Measurements from ENCODE around the gene INTS11.

INTS11 gene

DNA sequence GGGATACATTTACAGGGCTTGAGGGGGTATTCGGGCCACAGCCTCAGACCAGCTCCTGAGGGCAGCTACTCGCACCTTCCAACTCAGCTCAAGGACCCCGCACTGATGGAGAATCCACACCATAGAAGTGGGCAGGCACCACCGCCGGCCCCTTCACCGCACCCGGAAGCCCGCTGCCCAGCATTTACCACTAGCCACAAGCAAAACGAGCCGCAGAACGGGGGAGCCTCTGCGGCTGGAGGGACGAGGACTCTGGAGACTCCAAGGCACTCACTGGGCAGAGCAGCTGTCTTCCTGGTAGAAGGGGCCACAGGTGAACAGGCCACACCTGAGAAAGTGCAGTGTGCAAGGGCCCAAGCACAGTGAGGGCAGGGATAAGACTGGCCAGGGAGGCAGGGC, 56.2 kb downstream of the INTS11 start:
- no peak overlapping the region for H3K27ac ChIP-seq (ENCODE audit: extremely low read depth, low read depth, low read length)
- CTCF ChIA-PET = interaction anchor here (1.1 kb wide), 1 partner anchor 53 kb away, joined by 3 read pairs; no protein-coding TSS in a partner anchor
- H3K4me1 ChIP-seq (ENCODE audit: control insufficient read depth, insufficient read depth, low read length) = 0 out of 2 replicates have a peak, but pooled peaks cover 4% of the 10 kb centered on the region
- TF ChIP-seq, protein P1, sequence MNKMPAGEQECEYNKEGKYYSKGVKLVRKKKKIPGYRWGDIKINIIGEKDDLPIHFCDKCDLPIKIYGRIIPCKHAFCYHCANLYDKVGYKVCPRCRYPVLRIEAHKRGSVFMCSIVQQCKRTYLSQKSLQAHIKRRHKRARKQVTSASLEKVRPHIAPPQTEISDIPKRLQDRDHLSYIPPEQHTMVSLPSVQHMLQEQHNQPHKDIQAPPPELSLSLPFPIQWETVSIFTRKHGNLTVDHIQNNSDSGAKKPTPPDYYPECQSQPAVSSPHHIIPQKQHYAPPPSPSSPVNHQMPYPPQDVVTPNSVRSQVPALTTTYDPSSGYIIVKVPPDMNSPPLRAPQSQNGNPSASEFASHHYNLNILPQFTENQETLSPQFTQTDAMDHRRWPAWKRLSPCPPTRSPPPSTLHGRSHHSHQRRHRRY (tag by site-specific recombination; IDR thresholded peaks at IDR 0.05) = no peak
- TF ChIP-seq ZNF138 (tag by site-specific recombination; IDR thresholded peaks at IDR 0.05; ENCODE audit: borderline replicate concordance) = no peak
- no peak for TF ChIP-seq ZNF596 (tag by site-specific recombination; IDR thresholded peaks at IDR 0.05)
- no peak for TF ChIP-seq HOXD13 (CRISPR knock-in tag; IDR thresholded peaks at IDR 0.05; ENCODE audit: borderline replicate concordance)
- peaks cover 7 to 86% of the 10 kb centered on the region in 2 experiments; a peak in 2 of 3 replicates for H3K36me3 ChIP-seq (ENCODE audit: control insufficient read depth in 2 of 2, insufficient read depth in 1 of 2, low read length in 2 of 2)
- no peaks in the 10 kb centered on the region for H3K9me3 ChIP-seq (ENCODE audit: control insufficient read depth, insufficient read depth, low read depth, low read length)
- H3K4me3 ChIP-seq (ENCODE audit: low read depth, low read length) = no peak overlapping the region
- POLR2A ChIA-PET = interaction anchor here (1.2 kb wide), 1 partner anchor 9 kb away, joined by 3 read pairs; no protein-coding TSS in a partner anchor

DNA sequence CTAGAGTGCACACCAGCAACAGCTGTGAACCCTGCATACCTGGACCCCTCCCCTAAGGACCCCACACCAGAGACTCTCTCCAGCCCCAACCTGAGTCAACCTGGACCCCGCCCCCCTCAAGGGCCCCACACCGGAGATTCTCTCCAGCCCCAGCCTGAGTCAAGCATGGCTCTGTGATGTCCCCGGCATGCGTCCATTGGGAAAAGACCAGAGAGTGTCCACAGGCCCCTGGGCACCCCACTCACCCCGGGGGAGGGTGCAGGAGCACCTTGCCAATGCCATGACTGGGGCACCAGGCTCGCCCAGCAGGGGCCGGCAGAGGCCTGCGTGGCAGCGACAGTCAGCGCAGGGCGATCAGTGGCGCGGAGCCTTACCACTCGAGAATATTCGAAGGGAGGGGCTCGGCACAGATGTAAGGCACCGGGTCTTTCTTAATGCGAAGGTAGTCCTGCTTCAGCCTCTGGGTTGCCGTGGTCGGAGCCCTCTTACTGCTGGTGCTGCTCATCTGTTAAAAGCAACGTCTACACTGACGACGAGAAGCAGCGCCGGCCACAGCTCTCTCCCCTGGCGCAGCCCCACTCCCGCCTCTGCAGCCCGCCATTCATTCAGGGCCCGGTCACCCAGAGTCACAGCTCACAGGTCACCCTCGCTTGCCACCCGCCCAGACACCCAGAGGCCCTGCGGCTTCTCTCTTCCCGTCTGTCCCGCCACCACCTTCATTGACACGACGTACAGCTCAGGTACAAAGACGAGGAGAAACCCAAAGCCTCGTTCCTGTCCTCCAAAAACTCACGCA, 56.8 kb downstream of the INTS11 start:
- TF ChIP-seq ZSCAN23 (tag by site-specific recombination; IDR thresholded peaks at IDR 0.05) = no peak
- TF ChIP-seq ZNF843 (tag by site-specific recombination; IDR thresholded peaks at IDR 0.05) = no peak
- TF ChIP-seq, protein P2, sequence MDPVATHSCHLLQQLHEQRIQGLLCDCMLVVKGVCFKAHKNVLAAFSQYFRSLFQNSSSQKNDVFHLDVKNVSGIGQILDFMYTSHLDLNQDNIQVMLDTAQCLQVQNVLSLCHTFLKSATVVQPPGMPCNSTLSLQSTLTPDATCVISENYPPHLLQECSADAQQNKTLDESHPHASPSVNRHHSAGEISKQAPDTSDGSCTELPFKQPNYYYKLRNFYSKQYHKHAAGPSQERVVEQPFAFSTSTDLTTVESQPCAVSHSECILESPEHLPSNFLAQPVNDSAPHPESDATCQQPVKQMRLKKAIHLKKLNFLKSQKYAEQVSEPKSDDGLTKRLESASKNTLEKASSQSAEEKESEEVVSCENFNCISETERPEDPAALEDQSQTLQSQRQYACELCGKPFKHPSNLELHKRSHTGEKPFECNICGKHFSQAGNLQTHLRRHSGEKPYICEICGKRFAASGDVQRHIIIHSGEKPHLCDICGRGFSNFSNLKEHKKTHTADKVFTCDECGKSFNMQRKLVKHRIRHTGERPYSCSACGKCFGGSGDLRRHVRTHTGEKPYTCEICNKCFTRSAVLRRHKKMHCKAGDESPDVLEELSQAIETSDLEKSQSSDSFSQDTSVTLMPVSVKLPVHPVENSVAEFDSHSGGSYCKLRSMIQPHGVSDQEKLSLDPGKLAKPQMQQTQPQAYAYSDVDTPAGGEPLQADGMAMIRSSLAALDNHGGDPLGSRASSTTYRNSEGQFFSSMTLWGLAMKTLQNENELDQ (tag by site-specific recombination; IDR thresholded peaks at IDR 0.05; ENCODE audit: low read depth) = no peak
- no peak for TF ChIP-seq ZNF202 (tag by site-specific recombination; IDR thresholded peaks at IDR 0.05; ENCODE audit: borderline replicate concordance)
- no peak overlapping the region for H3K4me3 ChIP-seq (ENCODE audit: low read depth, low read length)
- POLR2A ChIA-PET = interaction anchor here (1.2 kb wide), 1 partner anchor 10 kb away, joined by 3 read pairs; no protein-coding TSS in a partner anchor
- no peak overlapping the region for H3K27ac ChIP-seq (ENCODE audit: extremely low read depth, low read depth, low read length)
- CTCF ChIA-PET = interaction anchor here (0.6 to 1.1 kb wide), 2 partner anchors 10 to 53 kb away, joined by 3 read pairs; no protein-coding TSS in a partner anchor
- 0 out of 2 replicates have a peak, but pooled peaks cover 4% of the 10 kb centered on the region for H3K4me1 ChIP-seq (ENCODE audit: control insufficient read depth, insufficient read depth, low read length)
- H3K9me3 ChIP-seq (ENCODE audit: control insufficient read depth, insufficient read depth, low read depth, low read length) = no peaks in the 10 kb centered on the region
- H3K36me3 ChIP-seq (ENCODE audit: control insufficient read depth in 2 of 2, insufficient read depth in 1 of 2, low read length in 2 of 2) = peaks cover 7 to 92% of the 10 kb centered on the region in 2 experiments; a peak in 2 of 3 replicates

DNA sequence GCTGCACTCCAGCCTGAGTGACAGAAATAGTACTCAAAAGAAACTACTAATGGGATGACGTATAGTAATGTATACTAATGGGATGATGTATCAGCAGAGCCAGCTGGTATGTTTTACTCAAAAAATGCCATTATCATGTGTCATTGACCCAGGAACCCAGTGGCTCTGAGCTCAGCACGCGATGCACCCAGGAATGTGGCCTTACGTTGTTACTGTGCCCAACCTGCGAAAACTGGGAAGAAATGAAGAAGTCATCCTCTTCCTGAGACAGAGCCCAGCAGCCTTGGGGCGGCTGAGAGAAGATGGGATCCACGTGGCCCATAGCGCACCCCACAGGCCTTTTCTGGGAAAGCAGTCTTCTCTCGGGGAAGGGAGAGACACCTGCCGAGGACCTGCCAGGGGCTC, 59.6 kb downstream of the INTS11 start:
- Histone ChIP-seq H3K27ac (ENCODE audit: extremely low read depth, low read depth, low read length) (no peak overlapping the region), H3K4me1 (ENCODE audit: control insufficient read depth, insufficient read depth, low read length) (no peaks in the 10 kb centered on the region), H3K9me3 (ENCODE audit: control insufficient read depth, insufficient read depth, low read depth, low read length) (no peaks in the 10 kb centered on the region), H3K36me3 (ENCODE audit: control insufficient read depth in 2 of 2, insufficient read depth in 1 of 2, low read length in 2 of 2) (peaks cover 3 to 93% of the 10 kb centered on the region in 2 experiments; a peak in 2 of 3 replicates), H3K4me3 (ENCODE audit: low read depth, low read length) (no peak overlapping the region)
- POLR2A ChIA-PET = interaction anchor here (0.7 to 2.0 kb wide), 4 partner anchors 9 to 143 kb away, joined by 3 to 6 read pairs (median 5); partner anchors contain the start of gene UBE2J2
- CTCF ChIA-PET = interaction anchor here (0.6 to 2.6 kb wide), 7 partner anchors 10 to 148 kb away, joined by 3 to 12 read pairs (median 4); no protein-coding TSS in a partner anchor
- TF ChIP-seq ZNF629 (tag by site-specific recombination; IDR thresholded peaks at IDR 0.05) = peak; percentile 68
- TF ChIP-seq, protein P3, sequence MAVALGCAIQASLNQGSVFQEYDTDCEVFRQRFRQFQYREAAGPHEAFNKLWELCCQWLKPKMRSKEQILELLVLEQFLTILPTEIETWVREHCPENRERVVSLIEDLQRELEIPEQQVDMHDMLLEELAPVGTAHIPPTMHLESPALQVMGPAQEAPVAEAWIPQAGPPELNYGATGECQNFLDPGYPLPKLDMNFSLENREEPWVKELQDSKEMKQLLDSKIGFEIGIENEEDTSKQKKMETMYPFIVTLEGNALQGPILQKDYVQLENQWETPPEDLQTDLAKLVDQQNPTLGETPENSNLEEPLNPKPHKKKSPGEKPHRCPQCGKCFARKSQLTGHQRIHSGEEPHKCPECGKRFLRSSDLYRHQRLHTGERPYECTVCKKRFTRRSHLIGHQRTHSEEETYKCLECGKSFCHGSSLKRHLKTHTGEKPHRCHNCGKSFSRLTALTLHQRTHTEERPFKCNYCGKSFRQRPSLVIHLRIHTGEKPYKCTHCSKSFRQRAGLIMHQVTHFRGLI (tag by site-specific recombination; IDR thresholded peaks at IDR 0.05) = peak; percentile 70
- TF ChIP-seq ZEB2 (tag by site-specific recombination; IDR thresholded peaks at IDR 0.05) = 0 out of 2 replicates have a peak, but pooled peaks have one; percentile 27
- TF ChIP-seq ZNF138 (tag by site-specific recombination; IDR thresholded peaks at IDR 0.05; ENCODE audit: borderline replicate concordance) = no peak
- TF ChIP-seq, protein P4, sequence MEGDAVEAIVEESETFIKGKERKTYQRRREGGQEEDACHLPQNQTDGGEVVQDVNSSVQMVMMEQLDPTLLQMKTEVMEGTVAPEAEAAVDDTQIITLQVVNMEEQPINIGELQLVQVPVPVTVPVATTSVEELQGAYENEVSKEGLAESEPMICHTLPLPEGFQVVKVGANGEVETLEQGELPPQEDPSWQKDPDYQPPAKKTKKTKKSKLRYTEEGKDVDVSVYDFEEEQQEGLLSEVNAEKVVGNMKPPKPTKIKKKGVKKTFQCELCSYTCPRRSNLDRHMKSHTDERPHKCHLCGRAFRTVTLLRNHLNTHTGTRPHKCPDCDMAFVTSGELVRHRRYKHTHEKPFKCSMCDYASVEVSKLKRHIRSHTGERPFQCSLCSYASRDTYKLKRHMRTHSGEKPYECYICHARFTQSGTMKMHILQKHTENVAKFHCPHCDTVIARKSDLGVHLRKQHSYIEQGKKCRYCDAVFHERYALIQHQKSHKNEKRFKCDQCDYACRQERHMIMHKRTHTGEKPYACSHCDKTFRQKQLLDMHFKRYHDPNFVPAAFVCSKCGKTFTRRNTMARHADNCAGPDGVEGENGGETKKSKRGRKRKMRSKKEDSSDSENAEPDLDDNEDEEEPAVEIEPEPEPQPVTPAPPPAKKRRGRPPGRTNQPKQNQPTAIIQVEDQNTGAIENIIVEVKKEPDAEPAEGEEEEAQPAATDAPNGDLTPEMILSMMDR (tag by site-specific recombination; IDR thresholded peaks at IDR 0.05) = 0 out of 2 replicates have a peak, but pooled peaks have one; percentile 11

All from HEK293 (cell line).